GM12891 (cell line): ENCODE data around the gene FAM114A2.

Source experiments
- PAX5 ChIP-seq: IDR thresholded peaks from 2 replicates; pipeline ENCODE4 v1.6.1; 2011; ENCODE audit warnings: low read length, moderate library complexity, mild to moderate bottlenecking; ENCODE audit not compliant: insufficient read depth, severe bottlenecking
- POLR2A ChIP-seq: IDR thresholded peaks from 2 replicates; pipeline ENCODE4 v1.6.1; 2011; ENCODE audit warnings: low read depth, low read length, control low read depth
- POLR2AphosphoS5 ChIP-seq: IDR thresholded peaks from 2 replicates; pipeline ENCODE4 v1.6.1; 2011; ENCODE audit warnings: low read depth, low read length, control low read depth

DNA sequence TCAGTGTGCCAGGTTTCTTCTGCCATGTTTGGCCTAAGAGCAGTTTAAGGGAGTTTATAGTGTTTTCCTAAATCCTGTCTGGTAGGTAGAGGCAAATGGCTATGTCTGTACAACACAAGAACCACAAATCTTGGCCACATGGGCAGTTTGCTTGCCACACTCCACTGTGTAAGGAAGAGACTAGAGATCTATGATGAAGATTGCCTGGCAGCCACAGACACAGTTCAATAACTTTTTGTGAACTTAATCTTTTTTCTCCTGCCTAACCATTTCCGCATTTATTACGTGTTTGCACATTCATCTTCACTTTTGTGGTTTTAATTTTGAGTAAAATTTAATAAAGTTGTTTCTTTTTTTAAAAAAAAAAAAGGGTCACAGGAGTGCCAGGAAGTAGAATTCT, 5.9 kb upstream of the FAM114A2 start:
- TF ChIP-seq POLR2A (no peak), POLR2AphosphoS5 (no peak), PAX5 (no peak)
